GM13977 (cell line): Measurements from ENCODE around the gene GYG1.

Experiments
- DNase-seq: peaks from one replicate; pipeline ENCODE4 v3.0.0; 2012; ENCODE audit warnings: low spot score
- CTCF ChIP-seq: IDR thresholded peaks from 2 replicates; pipeline ENCODE4 v1.5.1; 2012; ENCODE audit warnings: mild to moderate bottlenecking, control low read depth; ENCODE audit not compliant: insufficient read depth; ENCODE audit errors: extremely low read depth, missing control alignments
- in situ Hi-C: fragments of 300-500 bp; cut with MboI; formaldehyde crosslinking; loops from one replicate; pipeline ENCODE4 v1.12.0; 2022; ENCODE audit warnings: low sequenced_read_pairs, low pct_unique_long_range_greater_than_20kb, mixed read lengths, inconsistent platforms; ENCODE audit not compliant: unreplicated experiment

GYG1 gene

GRCh38 chr3:148951599-148952361 is 39.6 kb upstream of the GYG1 start:
- in situ Hi-C loops, result loop anchor here (10.0 kb wide), 1 partner anchor 323 kb away; no protein-coding TSS in a partner anchor
- DNase-seq, result no peak
- TF ChIP-seq CTCF, result no peak

GRCh38 chr3:148953094-148953493 is 38.2 kb upstream of the GYG1 start:
- no peak for DNase-seq

GRCh38 chr3:148954981-148955380 is 36.4 kb upstream of the GYG1 start:
- DNase-seq, result no peak
- in situ Hi-C loops, result loop anchor here (10.0 kb wide), 1 partner anchor 320 kb away; no protein-coding TSS in a partner anchor
- TF ChIP-seq CTCF, result no peak

More at GRCh38 chr3:148953094-148953493, 38.2 kb upstream of the GYG1 start:
- in situ Hi-C loops, result loop anchor here (10.0 kb wide), 1 partner anchor 322 kb away; no protein-coding TSS in a partner anchor
- no peak for TF ChIP-seq CTCF

- peak; percentile 16 for DNase-seq
- in situ Hi-C loops, result loop anchor here (10.0 kb wide), 1 partner anchor 319 kb away; no protein-coding TSS in a partner anchor
Observed at GRCh38 chr3:148955544-148956346, 35.6 kb upstream of the GYG1 start.

GRCh38 chr3:148957586-148957985 is 33.8 kb upstream of the GYG1 start:
- in situ Hi-C loops, result loop anchor here (10.0 kb wide), 1 partner anchor 317 kb away; no protein-coding TSS in a partner anchor
- peak; percentile 29 for TF ChIP-seq CTCF
- DNase-seq, result no peak

More at GRCh38 chr3:148955544-148956346, 35.6 kb upstream of the GYG1 start:
- peak; percentile 59 for TF ChIP-seq CTCF

GRCh38 chr3:148958696-148959095 is 32.6 kb upstream of the GYG1 start:
- in situ Hi-C loops, result loop anchor here (10.0 kb wide), 1 partner anchor 316 kb away; no protein-coding TSS in a partner anchor
- no peak for TF ChIP-seq CTCF
- no peak for DNase-seq
